ENCODE results near the gene EEFSEC.

Gene EEFSEC

DNA sequence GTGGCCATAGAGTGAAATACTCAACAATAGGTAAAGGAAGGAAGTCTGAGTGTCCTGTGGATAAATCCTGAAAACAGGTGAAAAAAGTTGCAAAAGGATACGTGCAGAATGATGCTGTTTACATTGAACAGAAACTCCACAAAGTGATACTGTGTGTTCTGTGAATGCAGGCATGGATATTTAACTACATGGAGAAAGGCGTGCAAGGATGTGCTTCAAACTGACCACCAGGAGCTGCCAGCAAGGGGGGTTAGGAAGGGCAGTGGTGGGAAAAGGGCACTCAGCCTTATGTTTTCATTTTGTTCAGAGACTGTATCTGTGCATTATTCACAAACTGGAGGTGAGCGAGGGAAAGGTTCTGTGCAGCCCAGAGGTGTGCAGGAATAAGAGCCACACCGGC lies 266.0 kb downstream of the EEFSEC start:
- DNase-seq = no peak

GRCh38 chr3:128420289-128420688 lies 267.0 kb downstream of the EEFSEC start:
- no peak for DNase-seq

DNA sequence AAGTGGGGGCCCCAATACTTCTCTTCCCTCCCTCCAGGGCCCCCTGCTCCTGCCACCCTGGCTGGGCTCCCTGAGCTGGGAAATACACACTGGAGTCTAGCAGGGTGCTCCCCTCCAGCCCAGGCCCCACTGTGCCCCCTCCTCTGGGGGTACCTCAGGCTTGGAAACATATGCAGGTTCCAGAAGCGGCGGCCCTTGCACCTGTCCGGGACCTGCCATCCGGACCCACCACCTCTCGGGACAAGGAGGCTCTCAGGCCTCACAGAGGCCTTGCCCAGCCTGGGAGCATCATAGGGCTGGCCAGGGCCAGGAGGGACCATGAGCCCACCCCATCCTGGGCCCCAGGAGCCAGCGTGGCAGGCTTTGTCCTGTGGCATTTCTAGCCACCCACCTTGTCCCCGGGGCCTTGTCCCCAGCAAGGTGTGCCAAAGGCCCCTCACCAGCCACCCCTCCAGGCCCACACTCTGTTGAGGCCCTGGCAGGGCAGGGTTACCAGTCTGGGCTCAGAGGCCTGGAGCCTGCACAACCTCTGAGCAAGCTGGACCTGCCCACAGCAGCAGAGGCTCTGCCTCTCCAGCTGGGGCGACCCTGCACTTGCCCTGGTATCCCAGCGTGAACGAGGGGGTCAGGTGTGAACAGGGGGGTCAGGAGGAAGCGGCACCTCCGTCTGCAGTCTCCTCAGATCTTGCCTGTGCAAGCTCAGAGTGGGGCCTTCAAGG lies 267.6 kb downstream of the EEFSEC start:
- no peak for DNase-seq

DNA sequence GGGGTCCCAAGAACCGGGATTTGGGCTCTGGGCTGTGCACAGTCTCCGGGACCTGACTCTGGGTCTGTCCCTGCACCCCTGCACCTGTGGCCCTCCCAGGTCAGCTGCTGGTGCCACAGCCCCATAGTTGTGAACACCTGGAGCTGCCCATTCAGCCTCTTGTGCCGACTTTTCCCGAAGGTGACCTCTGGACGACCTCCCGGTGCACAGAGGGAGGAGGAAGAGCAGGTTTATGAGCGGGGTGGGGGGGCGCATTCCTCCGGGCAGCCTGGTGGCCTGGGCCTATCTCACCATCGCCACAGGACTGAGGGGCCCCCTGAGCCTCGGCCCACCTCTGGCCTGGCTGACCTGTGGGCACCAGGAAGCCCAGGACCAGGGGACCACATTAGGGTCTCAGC lies 268.2 kb downstream of the EEFSEC start:
- DNase-seq = no peak

DNA sequence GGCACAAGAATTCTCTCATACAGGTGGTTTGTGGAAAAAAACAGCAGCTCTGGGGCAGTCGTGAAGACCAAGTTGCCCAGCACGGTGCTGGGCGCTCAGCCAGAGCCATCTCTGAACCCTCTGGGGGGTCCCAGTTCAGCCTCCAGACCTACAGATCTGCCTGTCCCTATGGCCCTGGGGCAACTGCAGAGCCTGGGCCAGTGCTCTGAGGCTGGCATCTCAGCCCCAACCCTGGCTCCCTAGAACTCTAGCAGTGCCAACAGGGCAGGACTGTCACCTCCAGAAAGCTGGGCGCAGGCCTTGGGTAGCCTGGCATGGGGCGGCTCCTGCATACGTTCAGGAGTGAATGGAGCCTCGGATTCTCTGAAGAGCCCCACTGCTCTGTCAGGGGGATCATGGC lies 268.7 kb downstream of the EEFSEC start:
- no peak for DNase-seq

DNA sequence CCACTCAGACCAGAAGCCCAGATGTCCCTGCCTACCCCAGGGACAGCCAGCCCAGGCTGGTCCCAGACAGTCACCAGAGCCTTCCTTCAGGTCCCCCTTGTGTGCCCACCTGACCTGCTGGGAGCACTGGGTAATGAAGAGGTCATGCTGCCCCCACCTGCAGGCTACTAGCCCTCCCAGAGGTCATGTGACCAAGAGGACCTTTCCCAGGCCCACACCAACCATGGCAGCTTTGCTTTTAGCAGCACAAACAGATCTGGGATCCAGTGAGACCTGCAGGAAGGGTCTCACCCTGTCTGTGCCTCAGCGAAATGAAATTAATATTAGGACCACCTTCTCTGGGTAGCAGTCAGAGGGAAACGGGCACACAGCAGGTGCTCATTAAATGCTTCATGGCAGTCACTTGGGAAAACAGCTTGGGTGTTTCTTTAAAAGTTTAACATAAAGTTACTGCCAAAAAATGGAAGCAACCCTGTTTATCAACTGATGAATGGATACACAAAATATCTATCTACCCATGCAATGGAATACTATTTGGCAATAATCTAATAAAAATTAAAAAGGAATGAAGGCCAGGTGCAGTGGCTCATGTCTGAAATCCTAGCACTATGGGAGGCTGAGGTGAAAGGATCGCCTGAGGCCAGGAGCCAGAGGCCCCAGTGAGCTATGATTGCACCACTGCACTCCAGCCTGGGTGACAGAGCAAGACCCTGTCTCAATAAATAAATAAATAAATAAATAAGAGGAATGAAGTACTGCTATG lies 269.7 kb downstream of the EEFSEC start:
- DNase-seq = no peak

DNA sequence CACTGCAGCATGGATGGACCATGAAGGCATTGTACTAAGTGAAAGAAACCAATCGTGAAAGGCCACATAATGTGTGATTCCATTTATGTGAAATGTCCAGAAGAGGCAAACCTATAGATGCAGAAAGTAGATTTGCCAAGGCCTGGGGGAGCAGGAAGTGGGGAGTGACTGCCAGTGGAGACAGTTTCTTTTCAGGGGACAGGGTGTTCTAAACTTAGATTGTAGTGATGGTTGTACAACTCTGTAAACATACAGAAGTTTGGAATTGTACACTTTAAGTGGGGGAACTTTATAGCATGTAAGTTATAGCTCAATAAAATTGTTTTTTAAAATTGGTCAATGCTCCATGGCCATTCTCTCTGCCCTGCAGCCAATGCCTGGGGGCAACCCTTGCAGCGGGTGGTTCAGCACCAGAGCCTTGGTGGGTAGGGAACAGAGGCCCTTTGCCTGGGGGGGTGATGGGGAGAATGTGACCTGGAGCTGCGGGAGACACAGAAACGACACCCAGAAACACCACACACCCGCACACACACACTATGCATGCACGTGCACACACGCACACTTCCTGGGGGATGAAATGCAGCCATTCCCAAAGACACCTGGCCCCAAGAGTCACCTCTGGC lies 270.4 kb downstream of the EEFSEC start:
- DNase-seq = no peak

- DNase-seq = no peak
Observed at GRCh38 chr3:128424508-128425069, 271.3 kb downstream of the EEFSEC start.

DNA sequence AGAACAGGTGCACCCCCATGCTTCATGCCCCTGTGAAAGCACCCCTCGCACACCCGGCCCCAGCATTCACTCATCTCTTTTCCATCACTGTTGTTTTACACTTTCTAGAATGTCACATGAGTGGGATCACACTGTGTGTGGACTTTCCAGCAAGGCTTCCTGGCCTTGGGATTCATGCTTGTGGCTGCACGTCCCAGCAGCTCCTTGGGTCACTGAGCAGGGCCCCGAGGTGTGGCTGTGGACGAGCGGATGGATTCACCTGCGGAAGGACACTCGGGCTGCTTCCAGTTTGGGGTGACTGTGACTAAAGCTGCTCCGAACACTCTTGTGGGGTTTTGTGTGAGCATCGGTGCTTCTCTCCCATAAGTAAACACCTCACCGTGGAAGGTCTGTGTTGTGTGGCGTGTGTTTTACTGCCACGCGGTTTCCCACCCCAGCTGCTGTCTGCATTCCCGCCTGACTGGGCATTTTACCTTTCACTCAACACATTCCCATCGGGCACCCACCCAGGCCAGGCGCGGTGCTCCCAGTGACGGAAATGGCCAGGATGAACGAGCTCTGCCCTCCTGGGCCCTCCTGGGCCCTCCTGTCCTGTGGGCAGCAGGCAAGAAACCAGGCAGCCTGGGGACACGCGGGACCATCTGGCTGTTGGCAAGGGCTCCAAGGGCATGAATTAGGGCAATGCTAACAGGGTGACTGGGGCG lies 272.0 kb downstream of the EEFSEC start:
- no peak for DNase-seq

GRCh38 chr3:128425846-128426127 lies 272.5 kb downstream of the EEFSEC start:
- no peak for DNase-seq

- DNase-seq = peak in 4 of 5 donors; percentile 17 to 51 (median 38)
Observed at GRCh38 chr3:128426128-128426921, 273.0 kb downstream of the EEFSEC start.

- DNase-seq = no peak
Observed at GRCh38 chr3:128427175-128427857, 274.0 kb downstream of the EEFSEC start.

DNA sequence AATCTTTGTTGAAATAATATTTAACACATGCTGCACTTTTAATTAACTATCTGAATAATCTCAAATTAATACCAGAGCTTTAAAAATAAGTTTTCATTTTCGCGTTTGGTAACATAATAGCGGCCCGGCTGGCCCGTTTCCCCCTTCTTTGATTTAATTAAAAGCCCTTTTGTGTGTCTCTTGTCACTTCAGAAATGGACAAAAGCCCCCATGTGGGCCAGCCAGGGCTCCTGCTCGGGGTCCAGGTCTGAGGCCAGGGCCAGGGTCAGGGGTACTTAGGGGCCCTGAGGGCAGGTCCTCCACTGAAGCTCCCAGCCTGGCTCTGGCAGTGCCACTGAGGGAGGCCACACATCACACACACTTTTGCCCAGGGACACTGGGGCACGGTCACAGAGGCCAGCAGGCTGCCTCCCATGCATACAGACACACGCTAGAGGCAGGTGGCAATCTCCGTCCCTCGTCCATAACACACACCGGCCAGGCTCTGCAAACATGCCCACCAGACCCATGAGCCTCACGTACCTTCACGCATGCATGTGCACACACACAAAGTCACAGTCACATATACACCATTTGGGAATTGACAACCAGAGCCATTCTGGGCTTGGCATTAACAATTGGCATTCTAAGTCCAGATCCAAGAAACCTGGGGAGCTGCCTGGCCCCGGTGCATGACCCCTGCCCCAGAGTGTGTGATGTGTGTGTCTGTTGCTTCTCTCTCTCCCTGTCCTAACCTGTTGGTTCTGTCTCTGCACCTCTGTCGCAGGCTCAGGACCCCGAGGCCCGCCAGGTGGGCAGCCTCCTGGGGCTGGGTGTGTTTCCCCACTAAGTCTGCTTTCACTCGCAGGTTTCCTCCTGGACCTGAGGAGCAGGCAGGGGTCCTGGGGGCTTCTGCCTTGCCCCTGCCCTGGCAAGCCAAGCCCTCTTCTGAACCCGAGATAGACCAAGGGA lies 274.9 kb downstream of the EEFSEC start:
- no peak for DNase-seq

- DNase-seq = no peak
Observed at GRCh38 chr3:128429275-128429674, 276.0 kb downstream of the EEFSEC start.

GRCh38 chr3:128429751-128430150 lies 276.5 kb downstream of the EEFSEC start:
- DNase-seq = no peak

DNA sequence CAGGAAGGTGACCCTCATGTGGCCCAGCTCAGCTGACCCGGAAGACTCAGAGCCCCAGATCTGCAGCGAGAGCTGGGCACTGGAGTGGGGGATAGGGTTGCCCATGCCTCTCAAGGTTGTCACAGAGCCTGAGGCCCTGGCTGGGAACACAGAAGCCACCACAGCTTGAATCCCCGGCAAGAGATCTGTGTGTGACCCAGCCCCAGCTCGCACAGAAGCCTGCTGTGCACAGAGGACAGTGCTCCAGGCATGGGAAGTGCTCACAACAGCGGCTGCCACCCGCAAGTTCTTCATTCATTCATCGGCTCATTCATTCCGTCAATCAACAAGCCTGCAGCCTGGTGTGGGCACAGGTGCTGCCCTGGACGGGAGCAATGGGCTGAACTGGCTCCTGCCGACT lies 277.0 kb downstream of the EEFSEC start:
- DNase-seq = no peak

- no peak for DNase-seq
Observed at GRCh38 chr3:128430731-128431130, 277.4 kb downstream of the EEFSEC start.

DNA sequence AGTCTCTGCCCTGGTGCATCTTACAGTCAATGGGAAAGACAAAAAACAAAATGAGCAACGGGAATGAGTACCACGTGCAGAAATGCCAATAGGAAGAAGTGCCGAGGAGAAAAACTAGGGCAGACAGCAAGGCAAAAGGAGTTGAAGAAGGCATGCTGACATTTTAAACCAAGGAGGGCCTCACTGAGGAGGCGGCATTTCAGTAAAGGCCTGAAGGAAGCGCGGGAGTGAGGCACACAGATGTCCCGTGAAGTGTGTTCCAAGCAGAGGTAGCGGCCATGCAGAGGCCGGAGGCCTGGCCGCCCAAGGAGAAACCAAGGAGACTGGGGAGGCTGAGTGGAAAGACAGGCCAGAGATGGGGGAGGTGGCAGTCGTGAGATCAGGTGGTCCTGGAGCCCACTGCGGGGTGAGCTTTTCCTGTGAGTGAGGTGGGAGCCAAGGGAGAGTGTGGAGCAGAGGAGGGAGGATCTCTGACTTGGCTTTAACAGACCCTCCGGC lies 278.6 kb downstream of the EEFSEC start:
- no peak for DNase-seq

- no peak for DNase-seq
Observed at GRCh38 chr3:128432301-128432970, 279.2 kb downstream of the EEFSEC start.

All from T-helper 1 cell (primary cell).